SK-N-SH (cell line): Measurements from ENCODE around the gene ASTL.

Experiments used
- CTCF ChIP-seq: fragments of 200-600 bp; sonication (generic); IDR thresholded peaks from 2 replicates; pipeline ENCODE4 v1.6.1; 2017; ENCODE audit warnings: antibody characterized with exemption, mild to moderate bottlenecking, moderate library complexity
- EP300 ChIP-seq, 2 experiments: IDR thresholded peaks; 2 replicates each; pipeline versions ENCODE4 v1.4.0 to v1.6.1; 2012; ENCODE audit warnings: borderline replicate concordance in 1 of 2, low read depth in 1 of 2, low read length in 1 of 2
- PBX3 ChIP-seq: IDR thresholded peaks from 2 replicates; pipeline ENCODE4; 2012
- POLR2AphosphoS5 ChIP-seq: IDR thresholded peaks from 2 replicates; pipeline ENCODE4 v1.6.1; 2012; ENCODE audit warnings: low read depth, low read length
- RCOR1 ChIP-seq: fragments of 150-350 bp; IDR thresholded peaks from 2 replicates; pipeline ENCODE4 v1.6.1; 2017; ENCODE audit warnings: antibody characterized with exemption, low read length
- REST ChIP-seq: IDR thresholded peaks from 2 replicates; pipeline ENCODE4 v1.6.1; 2012; ENCODE audit warnings: mild to moderate bottlenecking, low read depth, low read length, moderate library complexity
- RFX5 ChIP-seq: IDR thresholded peaks from 2 replicates; pipeline ENCODE4 v1.6.1; 2012; ENCODE audit warnings: mild to moderate bottlenecking, improper control_type of control experiment, low read length
- SMC3 ChIP-seq: IDR thresholded peaks from 2 replicates; pipeline ENCODE4 v1.6.1; 2012; ENCODE audit warnings: low read depth, low read length, improper control_type of control experiment
- TAF1 ChIP-seq: IDR thresholded peaks from 2 replicates; pipeline ENCODE4 v1.6.1; 2012; ENCODE audit warnings: low read depth, mild to moderate bottlenecking, low read length, moderate library complexity, borderline replicate concordance

DNA sequence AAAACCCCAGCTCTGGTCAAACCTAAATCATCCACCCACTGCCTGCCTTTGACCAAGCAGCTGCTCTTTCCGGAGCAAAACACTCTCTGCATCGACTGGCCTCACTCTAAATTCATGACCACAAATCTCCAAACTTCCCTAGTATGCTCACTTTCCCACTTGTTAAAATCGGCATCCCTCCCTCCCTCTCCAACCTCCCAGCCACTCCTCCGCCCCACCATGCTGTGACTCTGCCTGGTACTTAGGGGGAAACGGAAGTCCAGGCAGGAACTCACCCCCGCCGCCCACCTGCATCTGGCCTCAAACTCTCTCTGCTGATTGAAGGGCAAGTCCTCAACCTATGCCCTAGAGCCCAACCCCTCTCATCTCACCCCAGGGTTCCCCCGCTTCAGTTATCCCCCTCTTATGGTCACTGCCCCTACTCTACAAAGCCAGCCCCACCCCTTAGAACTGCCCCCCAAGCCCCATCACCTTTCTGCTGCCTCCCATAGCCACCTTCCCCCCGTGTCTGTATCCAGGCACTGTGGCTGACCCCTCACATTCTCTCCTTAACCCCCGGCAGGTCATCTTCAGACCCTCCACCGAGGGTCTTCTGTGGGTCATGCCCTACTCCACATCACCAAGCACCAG, 18.1 kb downstream of the ASTL start:
- TF ChIP-seq EP300 (IDR thresholded peaks at IDR 0.05; ENCODE audit: borderline replicate concordance in 1 of 2, low read depth in 1 of 2, low read length in 1 of 2) = no peak
- no peak for TF ChIP-seq RFX5
- no peak for TF ChIP-seq REST
- TF ChIP-seq TAF1 = no peak
- no peak for TF ChIP-seq SMC3
- TF ChIP-seq RCOR1 = no peak
- no peak for TF ChIP-seq CTCF
- no peak for TF ChIP-seq PBX3
- no peak for TF ChIP-seq POLR2AphosphoS5
